Esophagus muscularis mucosa (tissue), 3 donors: ENCODE results near the gene GJB2.

ENCODE experiments used
- CTCF ChIP-seq, 3 experiments: fragments of 200-600 bp in 2 of 3; fragments of 450-650 bp in 1 of 3; sonication (generic) in 2 of 3; IDR thresholded peaks; one replicate each; pipeline ENCODE4 v1.5.1; 2017 to 2019; ENCODE audit warnings: antibody characterized with exemption in 3 of 3, mild to moderate bottlenecking in 2 of 3, moderate library complexity in 1 of 3
- POLR2A ChIP-seq: fragments of 450-650 bp; IDR thresholded peaks from one replicate; pipeline ENCODE4 v1.6.1; 2017; ENCODE audit warnings: antibody characterized with exemption, moderate library complexity, mild to moderate bottlenecking, low read depth

- TF ChIP-seq CTCF (IDR thresholded peaks at IDR 0.05) (no peak), POLR2A (no peak)
Observed at GRCh38 chr13:20206065-20206697, 13.4 kb upstream of the GJB2 start.
